ENCODE results near the gene JAM2.
"Not testable (repeated sequence)": the region's sequence is repeated elsewhere in the genome, so short reads cannot be mapped to it uniquely, and the experiment has no call there.

Gene JAM2

DNA sequence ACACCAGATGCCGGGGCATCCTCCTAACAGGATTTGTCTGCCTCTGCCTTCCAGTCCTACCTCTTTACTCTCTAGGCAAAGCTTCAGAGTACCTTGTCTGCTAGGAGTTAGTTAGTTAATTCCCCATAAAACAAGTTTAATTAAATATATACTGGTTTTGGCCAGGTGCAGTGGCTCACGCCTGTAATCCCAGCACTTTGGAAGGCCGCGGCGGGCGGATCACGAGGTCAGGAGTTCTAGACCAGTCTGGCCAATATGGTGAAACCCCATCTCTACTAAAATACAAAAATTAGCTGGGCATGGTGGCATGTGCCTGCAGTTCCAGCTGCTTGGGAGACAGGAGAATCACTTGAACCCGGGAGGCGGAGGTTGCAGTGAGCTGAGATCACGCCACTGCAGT lies 75.0 kb downstream of the JAM2 start:
- H3K9me3 ChIP-seq (ENCODE audit: insufficient read depth, low read depth, low read length); H3K27me3 ChIP-seq (ENCODE audit: insufficient read depth, low read length); H3K79me1 ChIP-seq (ENCODE audit: low read length); H3K23ac ChIP-seq (ENCODE audit: low read length); DNase-seq; H3K4me2 ChIP-seq (ENCODE audit: low read length); H3K4ac ChIP-seq (ENCODE audit: low read depth, low read length); H2BK120ac ChIP-seq (ENCODE audit: insufficient read depth, low read length, poor library complexity); H3K18ac ChIP-seq (ENCODE audit: low read length); H3K9ac ChIP-seq (ENCODE audit: low read length); H2BK12ac ChIP-seq (ENCODE audit: low read length); H3K14ac ChIP-seq (ENCODE audit: low read length); H4K12ac ChIP-seq (ENCODE audit: low read depth, low read length); H2AK5ac ChIP-seq (ENCODE audit: low read length); H3K27ac ChIP-seq (ENCODE audit: low read depth, low read length); H4K8ac ChIP-seq (ENCODE audit: low read depth, low read length); H3K79me2 ChIP-seq (ENCODE audit: control insufficient read depth, insufficient read depth, low read length, poor library complexity); H2AFZ ChIP-seq (ENCODE audit: insufficient read depth, low read length, poor library complexity); H3K4me3 ChIP-seq (ENCODE audit: low read depth, low read length); H3K4me1 ChIP-seq (ENCODE audit: control insufficient read depth in 1 of 2, insufficient read depth in 2 of 2, low read length in 2 of 2); H2BK5ac ChIP-seq (ENCODE audit: low read depth, low read length, poor library complexity); H4K91ac ChIP-seq (ENCODE audit: low read depth, low read length); H3K36me3 ChIP-seq (ENCODE audit: control insufficient read depth in 1 of 2, insufficient read depth in 2 of 2, low read length in 2 of 2): not testable (repeated sequence)
- no CpG with 5 or more reads among the region's 10 CpGs for WGBS (ENCODE audit: extremely low coverage, insufficient coverage, insufficient read length)

DNA sequence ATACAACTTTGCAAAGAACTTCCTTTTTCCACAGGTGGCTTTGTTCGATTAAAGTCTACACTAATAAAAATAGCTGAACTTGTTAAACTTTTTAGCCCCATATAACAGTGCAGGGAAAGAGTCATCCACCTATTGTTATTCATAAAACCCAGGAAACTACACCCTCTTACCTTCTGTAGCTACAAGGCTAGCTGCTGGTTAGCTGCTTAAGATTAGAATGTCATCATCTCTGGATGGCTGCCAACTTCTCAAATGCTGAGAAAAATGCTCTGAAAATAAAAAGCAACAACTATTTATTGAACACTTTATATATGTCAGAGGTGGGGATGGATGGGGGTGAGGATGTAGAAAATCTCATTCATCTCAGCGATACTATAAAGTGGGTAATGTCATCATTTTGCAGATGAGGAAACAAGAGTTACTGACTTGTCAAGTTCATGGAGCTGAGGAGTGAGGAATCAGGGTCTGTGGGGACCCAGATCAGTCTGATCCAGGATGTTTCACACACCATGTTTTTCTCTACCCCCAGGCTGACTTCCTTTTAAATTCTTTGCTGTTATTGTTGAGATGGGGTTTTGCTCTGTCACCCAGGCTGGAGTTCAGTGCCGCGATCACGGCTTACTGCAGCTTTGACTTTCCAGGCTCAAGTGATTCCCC lies 78.6 kb downstream of the JAM2 start:
- no peak for DNase-seq
- Histone ChIP-seq H3K4me3 (ENCODE audit: low read depth, low read length) (no peak overlapping the region), H3K79me1 (ENCODE audit: low read length) (no peaks in the 10 kb centered on the region), H3K9me3 (ENCODE audit: insufficient read depth, low read depth, low read length) (no peaks in the 10 kb centered on the region), H4K8ac (ENCODE audit: low read depth, low read length) (no peak overlapping the region), H2AK5ac (ENCODE audit: low read length) (no peak overlapping the region), H4K91ac (ENCODE audit: low read depth, low read length) (no peak overlapping the region), H2AFZ (ENCODE audit: insufficient read depth, low read length, poor library complexity) (no peak overlapping the region), H2BK5ac (ENCODE audit: low read depth, low read length, poor library complexity) (no peak overlapping the region), H4K12ac (ENCODE audit: low read depth, low read length) (no peak overlapping the region), H3K4me2 (ENCODE audit: low read length) (no peak overlapping the region), H3K14ac (ENCODE audit: low read length) (no peak overlapping the region), H3K27me3 (ENCODE audit: insufficient read depth, low read length) (no peaks in the 10 kb centered on the region), H3K36me3 (ENCODE audit: control insufficient read depth in 1 of 2, insufficient read depth in 2 of 2, low read length in 2 of 2) (peaks cover 6 to 9% of the 10 kb centered on the region in 2 experiments), H3K4ac (ENCODE audit: low read depth, low read length) (no peak overlapping the region), H3K4me1 (ENCODE audit: control insufficient read depth in 1 of 2, insufficient read depth in 2 of 2, low read length in 2 of 2) (no peaks in the 10 kb centered on the region), H3K27ac (ENCODE audit: low read depth, low read length) (no peak overlapping the region), H2BK120ac (ENCODE audit: insufficient read depth, low read length, poor library complexity) (no peak overlapping the region), H3K23ac (ENCODE audit: low read length) (no peak overlapping the region), H2BK12ac (ENCODE audit: low read length) (no peak overlapping the region), H3K18ac (ENCODE audit: low read length) (no peak overlapping the region), H3K9ac (ENCODE audit: low read length) (no peak overlapping the region), H3K79me2 (ENCODE audit: control insufficient read depth, insufficient read depth, low read length, poor library complexity) (no peaks in the 10 kb centered on the region)
- no CpG with 5 or more reads among the region's 5 CpGs for WGBS (ENCODE audit: extremely low coverage, insufficient coverage, insufficient read length)

DNA sequence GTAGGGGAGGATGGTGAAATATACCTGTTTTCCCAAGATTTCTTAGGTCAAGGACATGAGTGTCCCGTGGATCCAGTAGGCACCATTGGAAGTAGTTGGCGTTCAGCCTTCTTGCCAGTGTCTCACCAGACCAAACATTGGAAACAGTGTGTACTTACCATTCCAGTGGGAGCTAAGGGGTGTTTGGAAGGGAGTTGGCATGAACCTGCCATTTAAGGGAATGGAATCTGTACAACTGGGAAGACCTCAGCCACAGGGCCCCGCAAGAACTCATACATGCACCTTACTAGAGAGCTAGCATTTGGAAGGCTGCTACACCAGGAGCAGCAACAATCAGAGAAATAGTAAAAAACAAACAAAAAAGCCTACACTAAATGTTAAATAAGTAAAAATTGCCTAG lies 82.9 kb downstream of the JAM2 start:
- Histone ChIP-seq H4K91ac (ENCODE audit: low read depth, low read length) (no peak overlapping the region), H4K8ac (ENCODE audit: low read depth, low read length) (no peak overlapping the region), H3K4ac (ENCODE audit: low read depth, low read length) (no peak overlapping the region), H2BK12ac (ENCODE audit: low read length) (no peak overlapping the region), H2BK5ac (ENCODE audit: low read depth, low read length, poor library complexity) (no peak overlapping the region), H3K79me2 (ENCODE audit: control insufficient read depth, insufficient read depth, low read length, poor library complexity) (no peaks in the 10 kb centered on the region), H3K4me3 (ENCODE audit: low read depth, low read length) (no peak overlapping the region), H3K23ac (ENCODE audit: low read length) (no peak overlapping the region), H3K4me2 (ENCODE audit: low read length) (no peak overlapping the region), H3K36me3 (ENCODE audit: control insufficient read depth in 1 of 2, insufficient read depth in 2 of 2, low read length in 2 of 2) (peaks cover 11 to 19% of the 10 kb centered on the region in 2 experiments), H3K18ac (ENCODE audit: low read length) (no peak overlapping the region), H3K9me3 (ENCODE audit: insufficient read depth, low read depth, low read length) (no peaks in the 10 kb centered on the region), H3K14ac (ENCODE audit: low read length) (no peak overlapping the region), H3K4me1 (ENCODE audit: control insufficient read depth in 1 of 2, insufficient read depth in 2 of 2, low read length in 2 of 2) (no peaks in the 10 kb centered on the region), H3K9ac (ENCODE audit: low read length) (no peak overlapping the region), H2AK5ac (ENCODE audit: low read length) (no peak overlapping the region), H4K12ac (ENCODE audit: low read depth, low read length) (no peak overlapping the region), H3K27me3 (ENCODE audit: insufficient read depth, low read length) (no peaks in the 10 kb centered on the region), H3K27ac (ENCODE audit: low read depth, low read length) (no peak overlapping the region), H2AFZ (ENCODE audit: insufficient read depth, low read length, poor library complexity) (no peak overlapping the region), H3K79me1 (ENCODE audit: low read length) (no peaks in the 10 kb centered on the region), H2BK120ac (ENCODE audit: insufficient read depth, low read length, poor library complexity) (no peak overlapping the region)
- no CpG with 5 or more reads among the region's 3 CpGs for WGBS (ENCODE audit: extremely low coverage, insufficient coverage, insufficient read length)
- DNase-seq: no peak

DNA sequence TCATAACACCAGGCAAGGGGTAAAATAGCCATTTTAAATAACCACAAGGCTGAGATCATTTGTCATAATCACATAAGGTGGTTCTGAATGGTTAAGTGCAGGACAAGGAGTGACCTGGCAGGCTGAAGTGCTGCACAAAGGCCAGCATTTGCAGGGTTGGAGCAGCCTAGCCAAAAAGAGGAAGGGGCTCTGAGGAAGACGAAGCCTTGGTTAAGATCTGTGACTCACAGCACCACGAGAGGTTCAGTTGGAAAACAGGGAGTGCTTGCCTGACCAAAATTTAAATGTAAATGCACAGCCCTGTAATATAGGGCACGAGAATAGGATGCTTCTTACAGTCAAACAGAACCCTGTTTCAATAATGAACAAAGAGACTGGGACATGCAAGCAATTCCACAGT lies 83.6 kb downstream of the JAM2 start:
- no peaks in the 10 kb centered on the region for H3K79me2 ChIP-seq (ENCODE audit: control insufficient read depth, insufficient read depth, low read length, poor library complexity)
- no peaks in the 10 kb centered on the region for H3K79me1 ChIP-seq (ENCODE audit: low read length)
- WGBS (ENCODE audit: extremely low coverage, insufficient coverage, insufficient read length): no CpG with 5 or more reads among the region's 3 CpGs
- no peak overlapping the region for H4K91ac ChIP-seq (ENCODE audit: low read depth, low read length)
- no peak overlapping the region for H2BK5ac ChIP-seq (ENCODE audit: low read depth, low read length, poor library complexity)
- H3K27ac ChIP-seq (ENCODE audit: low read depth, low read length): no peak overlapping the region
- no peak overlapping the region for H4K12ac ChIP-seq (ENCODE audit: low read depth, low read length)
- H2BK12ac ChIP-seq (ENCODE audit: low read length): no peak overlapping the region
- H4K8ac ChIP-seq (ENCODE audit: low read depth, low read length): no peak overlapping the region
- no peak for DNase-seq
- no peaks in the 10 kb centered on the region for H3K4me1 ChIP-seq (ENCODE audit: control insufficient read depth in 1 of 2, insufficient read depth in 2 of 2, low read length in 2 of 2)
- H3K23ac ChIP-seq (ENCODE audit: low read length): no peak overlapping the region
- no peak overlapping the region for H3K9ac ChIP-seq (ENCODE audit: low read length)
- H2AFZ ChIP-seq (ENCODE audit: insufficient read depth, low read length, poor library complexity): no peak overlapping the region
- no peak overlapping the region for H3K4ac ChIP-seq (ENCODE audit: low read depth, low read length)
- no peak overlapping the region for H2BK120ac ChIP-seq (ENCODE audit: insufficient read depth, low read length, poor library complexity)
- H3K14ac ChIP-seq (ENCODE audit: low read length): no peak overlapping the region
- H3K27me3 ChIP-seq (ENCODE audit: insufficient read depth, low read length): no peaks in the 10 kb centered on the region
- H2AK5ac ChIP-seq (ENCODE audit: low read length): no peak overlapping the region
- H3K4me2 ChIP-seq (ENCODE audit: low read length): no peak overlapping the region
- H3K18ac ChIP-seq (ENCODE audit: low read length): no peak overlapping the region
- H3K9me3 ChIP-seq (ENCODE audit: insufficient read depth, low read depth, low read length): no peaks in the 10 kb centered on the region
- H3K4me3 ChIP-seq (ENCODE audit: low read depth, low read length): no peak overlapping the region
- H3K36me3 ChIP-seq (ENCODE audit: control insufficient read depth in 1 of 2, insufficient read depth in 2 of 2, low read length in 2 of 2): peaks cover 11 to 21% of the 10 kb centered on the region in 2 experiments

All from trophoblast cell (in vitro differentiated cells and primary cell).